DOHH2 (cell line): ENCODE measurements around the gene PRRC2C.

Source experiments
- EZH2phosphoT487 ChIP-seq: fragments of 200-600 bp; sonication (generic); IDR thresholded peaks from 2 replicates; pipeline ENCODE4 v1.6.1; 2017; ENCODE audit warnings: borderline replicate concordance, mild to moderate bottlenecking, antibody characterized with exemption, low read length, moderate library complexity, mixed read lengths
- TF ChIP-seq, protein P1 (sequence below): fragments of 200-600 bp; sonication (generic); IDR thresholded peaks from one replicate; pipeline ENCODE4 v1.5.1; 2014; ENCODE audit warnings: antibody characterized with exemption, mild to moderate bottlenecking, low read depth, low read length; ENCODE audit not compliant: poor library complexity, severe bottlenecking

DNA sequence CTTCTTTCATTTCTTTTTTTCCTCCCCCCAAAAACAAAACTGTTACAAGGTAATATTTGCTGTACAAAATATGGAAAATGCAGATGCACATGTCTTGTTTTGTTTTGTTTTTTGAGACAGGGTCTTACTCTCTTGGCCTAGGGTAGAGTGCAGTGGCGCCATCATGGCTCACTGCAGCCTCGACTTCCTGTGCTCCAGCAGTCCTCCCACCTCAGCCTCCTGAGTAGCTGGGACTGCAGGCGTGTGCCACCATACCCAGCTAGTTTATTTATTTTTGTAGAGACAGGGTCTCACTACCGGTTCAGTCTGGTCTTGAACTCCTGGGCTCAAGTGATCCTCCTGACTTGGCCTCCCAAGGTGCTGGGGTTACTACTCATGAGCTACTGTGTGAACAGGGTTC lies 15.5 kb downstream of the PRRC2C start:
- TF ChIP-seq, protein P1, sequence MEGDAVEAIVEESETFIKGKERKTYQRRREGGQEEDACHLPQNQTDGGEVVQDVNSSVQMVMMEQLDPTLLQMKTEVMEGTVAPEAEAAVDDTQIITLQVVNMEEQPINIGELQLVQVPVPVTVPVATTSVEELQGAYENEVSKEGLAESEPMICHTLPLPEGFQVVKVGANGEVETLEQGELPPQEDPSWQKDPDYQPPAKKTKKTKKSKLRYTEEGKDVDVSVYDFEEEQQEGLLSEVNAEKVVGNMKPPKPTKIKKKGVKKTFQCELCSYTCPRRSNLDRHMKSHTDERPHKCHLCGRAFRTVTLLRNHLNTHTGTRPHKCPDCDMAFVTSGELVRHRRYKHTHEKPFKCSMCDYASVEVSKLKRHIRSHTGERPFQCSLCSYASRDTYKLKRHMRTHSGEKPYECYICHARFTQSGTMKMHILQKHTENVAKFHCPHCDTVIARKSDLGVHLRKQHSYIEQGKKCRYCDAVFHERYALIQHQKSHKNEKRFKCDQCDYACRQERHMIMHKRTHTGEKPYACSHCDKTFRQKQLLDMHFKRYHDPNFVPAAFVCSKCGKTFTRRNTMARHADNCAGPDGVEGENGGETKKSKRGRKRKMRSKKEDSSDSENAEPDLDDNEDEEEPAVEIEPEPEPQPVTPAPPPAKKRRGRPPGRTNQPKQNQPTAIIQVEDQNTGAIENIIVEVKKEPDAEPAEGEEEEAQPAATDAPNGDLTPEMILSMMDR: no peak
- no peak for TF ChIP-seq EZH2phosphoT487
